ENCODE results near the gene MUC13. TPM values are rescaled to one million over a fixed set of nuclear protein-coding genes. Genes with fewer than 3 reads are reported as not detected.
A peak's percentile ranks its signal among the peaks of the same experiment; 100 is the strongest.

MUC13 gene
- total and polyA plus RNA-seq, 2 of the 4 experiments (the other 2 are of a cell fraction): not detected

- ChIA-PET POLR2A (ENCODE audit: unreplicated experiment) (no interaction called here), CTCF (interaction anchor here (1.1 kb wide), 1 partner anchor 18 kb away, joined by 3 read pairs; no protein-coding TSS in a partner anchor)
- Histone ChIP-seq H3K9me1 (ENCODE audit: insufficient read depth, low read length) (peaks cover 4% of the 10 kb centered on the region; the same call in 1 of the 2 replicates), H2AFZ (replicated peaks; ENCODE audit: low read length, poor library complexity) (no peak overlapping the region), H3K27me3 (ENCODE audit: control insufficient read depth, insufficient read depth, low read length) (peaks cover 13% of the 10 kb centered on the region), H3K79me1 (ENCODE audit: low read depth in 1 of 2, low read length in 2 of 2) (no peaks in the 10 kb centered on the region), H3K9ac (ENCODE audit: low read depth, low read length) (no peak overlapping the region), H3K14ac (replicated peaks; ENCODE audit: low read depth, low read length) (no peak overlapping the region), H2BK20ac (ENCODE audit: low read depth, low read length) (no peak overlapping the region), H3K56ac (ENCODE audit: extremely low read depth, insufficient read depth, low read length) (no peak overlapping the region), H4K91ac (ENCODE audit: insufficient read depth, low read depth, low read length) (no peak overlapping the region), H4K20me1 (ENCODE audit: insufficient read depth, low read length) (0 out of 2 replicates have a peak, but pooled peaks cover 4% of the 10 kb centered on the region), H3K18ac (ENCODE audit: low read depth, low read length) (no peak overlapping the region), H2AK5ac (ENCODE audit: low read depth, low read length) (no peak overlapping the region), H2BK15ac (ENCODE audit: low read depth, low read length) (no peak overlapping the region), H2BK120ac (ENCODE audit: low read depth, low read length) (no peak overlapping the region), H3K9me3 (ENCODE audit: control insufficient read depth, insufficient read depth, low read length) (no peaks in the 10 kb centered on the region), H3K23ac (ENCODE audit: low read depth, low read length) (no peak overlapping the region), H3K27ac (ENCODE audit: insufficient read depth, low read length) (no peak overlapping the region), H2AK9ac (replicated peaks; ENCODE audit: low read depth, low read length, poor library complexity) (no peak overlapping the region), H3K4me1 (ENCODE audit: control insufficient read depth, insufficient read depth, low read length) (peaks cover 2% of the 10 kb centered on the region), H3K4ac (ENCODE audit: low read depth, low read length) (no peak overlapping the region), H4K5ac (ENCODE audit: low read depth, low read length) (no peak overlapping the region), H2BK5ac (ENCODE audit: low read depth, low read length, poor library complexity, severe bottlenecking) (no peak overlapping the region), H4K8ac (ENCODE audit: low read depth in 2 of 2, low read length in 2 of 2) (no peak overlapping the region), H3K36me3 (ENCODE audit: control insufficient read depth, insufficient read depth, low read length) (no peaks in the 10 kb centered on the region), H3K4me2 (ENCODE audit: low read depth, low read length) (no peak overlapping the region), H3K4me3 (ENCODE audit: insufficient read depth, low read depth, low read length) (no peak overlapping the region)
- peak; percentile 62 for DNase-seq
- in situ Hi-C loops (cut with MboI; ENCODE audit: low sequenced_read_pairs): loop anchor here (10.0 kb wide), 1 partner anchor 660 kb away; no protein-coding TSS in a partner anchor
- ATAC-seq (ENCODE audit: low read depth): peak; percentile 33; the same call in 1 of the 2 replicates
- dilution Hi-C loops (cut with HindIII; ENCODE audit: low sequenced_read_pairs, unreplicated experiment): no loop called here
- no TSS peak for BruUV-seq (replicated peaks)
- 0 out of 2 replicates have a peak, but pooled peaks have one; percentile 41 for TF ChIP-seq CEBPB (IDR thresholded peaks at IDR 0.05; ENCODE audit: low read depth, low read length)
- no peak for TF ChIP-seq RAD21 (IDR thresholded peaks at IDR 0.05; ENCODE audit: low read length)
- TF ChIP-seq MAFK (IDR thresholded peaks at IDR 0.05; ENCODE audit: low read depth, low read length): no peak
- TF ChIP-seq NFE2L2 (IDR thresholded peaks at IDR 0.05; ENCODE audit: low read depth, low read length): peak; percentile 37
- TF ChIP-seq CHD1 (IDR thresholded peaks at IDR 0.05; ENCODE audit: low read depth, low read length): no peak
- intact Hi-C loops (cut with micrococcal nuclease): loop anchor here (5.0 to 10.0 kb wide), 3 partner anchors 128 to 513 kb away; no protein-coding TSS in a partner anchor
- no CpG with 5 or more reads among the region's 2 CpGs for WGBS, 2 experiments (ENCODE audit: extremely low coverage in 2 of 2, insufficient read length in 1 of 2)
Observed at GRCh38 chr3:124924741-124925140, 9.8 kb downstream of the MUC13 start.
